GM19468 (cell line): ENCODE measurements around the gene PPFIA4.

ENCODE experiments used
- ATAC-seq: cut with Tn5 transposase; IDR thresholded peaks from one replicate; pipeline ENCODE4 v1.9.1; 2021; ENCODE audit warnings: mild to moderate bottlenecking, moderate library complexity, moderate number of reproducible peaks; ENCODE audit not compliant: unreplicated experiment; ENCODE audit errors: extremely low read depth

Gene PPFIA4

GRCh38 chr1:203078478-203078877, 52.2 kb downstream of the PPFIA4 start:
- no peak for ATAC-seq

- ATAC-seq, result no peak
Measured at GRCh38 chr1:203080456-203080855, 54.2 kb downstream of the PPFIA4 start.

GRCh38 chr1:203081465-203082230, 55.4 kb downstream of the PPFIA4 start:
- no peak for ATAC-seq

- ATAC-seq, result no peak
Measured at GRCh38 chr1:203082231-203082505, 55.9 kb downstream of the PPFIA4 start.

GRCh38 chr1:203082571-203083462, 56.5 kb downstream of the PPFIA4 start:
- no peak for ATAC-seq

- ATAC-seq, result no peak
Measured at GRCh38 chr1:203083463-203083921, 57.2 kb downstream of the PPFIA4 start.

GRCh38 chr1:203084588-203085527, 58.6 kb downstream of the PPFIA4 start:
- no peak for ATAC-seq

- no peak for ATAC-seq
Measured at GRCh38 chr1:203085528-203086406, 59.5 kb downstream of the PPFIA4 start, which contains the start of gene MYOG. Gene MYOG, minus strand, starts transcription at chr1:203086012. Its CDS starts 51 bp downstream, at chr1:203085961.

- no peak for ATAC-seq
Measured at GRCh38 chr1:203086992-203087763, 60.9 kb downstream of the PPFIA4 start.

GRCh38 chr1:203088441-203088840, 62.1 kb downstream of the PPFIA4 start:
- no peak for ATAC-seq

GRCh38 chr1:203089001-203089650, 62.8 kb downstream of the PPFIA4 start:
- ATAC-seq, result no peak

- ATAC-seq, result no peak
Measured at GRCh38 chr1:203089651-203090045, 63.4 kb downstream of the PPFIA4 start.

GRCh38 chr1:203090421-203091198, 64.3 kb downstream of the PPFIA4 start:
- ATAC-seq, result no peak

- ATAC-seq, result no peak
Measured at GRCh38 chr1:203091199-203091477, 64.8 kb downstream of the PPFIA4 start.

GRCh38 chr1:203091761-203092330, 65.6 kb downstream of the PPFIA4 start:
- ATAC-seq, result no peak

- ATAC-seq, result no peak
Measured at GRCh38 chr1:203093754-203094410, 67.6 kb downstream of the PPFIA4 start.
